ENCODE data around the gene DIPK1B.
A peak's percentile ranks its signal among the peaks of the same experiment; 100 is the strongest.
"Not testable (repeated sequence)": the region's sequence is repeated elsewhere in the genome, so short reads cannot be mapped to it uniquely, and the experiment has no call there.

Gene DIPK1B

DNA sequence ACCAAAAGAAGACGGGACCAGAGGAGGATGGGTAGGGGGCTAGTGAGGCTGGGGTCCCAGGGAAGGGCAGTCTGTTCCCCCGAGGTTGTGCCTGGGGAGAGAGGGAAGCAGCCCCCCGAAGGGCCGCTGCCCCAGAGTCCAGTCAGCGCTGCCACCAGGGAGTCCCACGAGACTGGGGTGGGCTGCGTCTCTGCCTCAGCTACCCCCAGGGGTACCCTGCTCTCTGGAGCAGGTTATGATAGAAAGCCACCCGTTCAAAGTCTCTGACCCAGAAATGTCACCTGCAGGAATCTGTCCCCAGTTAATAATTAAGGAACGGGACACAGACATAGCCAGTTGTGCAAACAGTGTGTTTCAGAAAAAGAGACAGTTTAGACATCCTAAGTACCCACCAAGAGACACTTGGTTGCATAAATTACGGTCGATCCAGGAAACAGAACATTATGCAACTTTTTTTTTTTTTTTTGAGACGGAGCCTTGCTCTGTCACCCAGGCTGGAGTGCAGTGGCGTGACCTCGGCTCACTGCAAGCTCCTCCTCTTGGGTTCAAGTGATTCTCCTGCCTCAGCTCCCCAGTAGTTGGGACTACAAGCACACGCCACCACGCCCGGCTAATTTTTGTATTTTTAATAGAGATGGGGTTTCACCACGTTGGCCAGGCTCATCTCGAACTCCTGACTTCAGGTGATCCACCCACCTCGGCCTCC lies 14.4 kb upstream of the DIPK1B start:
- no peak for FAIRE-seq
- no peak for DNase-seq (ENCODE audit: insufficient read length, low spot score)
- TF ChIP-seq TAF1 (IDR thresholded peaks at IDR 0.05; ENCODE audit: low read depth, low read length) = no peak
- TF ChIP-seq POLR2A (IDR thresholded peaks at IDR 0.05; ENCODE audit: low read depth, low read length) = no peak
- TF ChIP-seq POU2F2 (IDR thresholded peaks at IDR 0.05; ENCODE audit: low read depth, low read length) = no peak
- no peak for TF ChIP-seq PAX5 (IDR thresholded peaks at IDR 0.05; ENCODE audit: insufficient read depth, low read length, severe bottlenecking)
- TF ChIP-seq SPI1 (IDR thresholded peaks at IDR 0.05; ENCODE audit: low read depth, low read length) = no peak

DNA sequence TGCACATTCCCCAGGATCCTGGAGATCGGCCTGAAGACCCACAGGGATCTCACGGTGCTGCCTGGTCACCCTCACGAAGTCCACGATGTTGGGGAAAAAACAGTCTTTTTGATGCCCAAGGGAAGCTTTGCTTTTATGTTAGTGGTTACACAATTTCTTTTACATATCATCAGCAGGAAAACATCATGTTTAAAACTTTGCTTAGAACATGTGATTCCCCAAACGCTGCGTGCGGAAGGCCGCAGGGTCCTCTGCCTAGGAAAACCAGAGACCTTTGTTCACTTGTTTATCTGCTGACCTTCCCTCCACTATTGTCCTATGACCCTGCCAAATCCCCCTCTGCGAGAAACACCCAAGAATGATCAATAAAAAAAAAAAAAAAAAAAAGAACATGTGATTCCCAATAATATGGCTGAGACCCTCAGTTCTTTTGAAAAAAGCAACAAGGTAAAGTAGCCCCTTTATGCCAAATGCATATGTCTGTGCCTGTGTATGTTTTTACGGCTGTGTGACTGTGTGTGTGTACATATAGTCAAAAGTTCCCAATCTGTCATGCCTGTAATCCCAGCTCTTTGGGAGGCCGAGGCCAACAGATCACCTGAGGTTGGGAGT lies 13.6 kb upstream of the DIPK1B start:
- FAIRE-seq (no peak), DNase-seq (ENCODE audit: insufficient read length, low spot score) (no peak)
- no peak for TF ChIP-seq POU2F2 (IDR thresholded peaks at IDR 0.05; ENCODE audit: low read depth, low read length)
- TF ChIP-seq POLR2AphosphoS5 (IDR thresholded peaks at IDR 0.05; ENCODE audit: low read depth, low read length) = no peak
- TF ChIP-seq POLR2A (IDR thresholded peaks at IDR 0.05; ENCODE audit: low read depth, low read length) = no peak
- TF ChIP-seq SPI1 (IDR thresholded peaks at IDR 0.05; ENCODE audit: low read depth, low read length) = no peak
- TF ChIP-seq PAX5 (IDR thresholded peaks at IDR 0.05; ENCODE audit: insufficient read depth, low read length, severe bottlenecking) = no peak
- TF ChIP-seq TAF1 (IDR thresholded peaks at IDR 0.05; ENCODE audit: low read depth, low read length) = no peak

DNA sequence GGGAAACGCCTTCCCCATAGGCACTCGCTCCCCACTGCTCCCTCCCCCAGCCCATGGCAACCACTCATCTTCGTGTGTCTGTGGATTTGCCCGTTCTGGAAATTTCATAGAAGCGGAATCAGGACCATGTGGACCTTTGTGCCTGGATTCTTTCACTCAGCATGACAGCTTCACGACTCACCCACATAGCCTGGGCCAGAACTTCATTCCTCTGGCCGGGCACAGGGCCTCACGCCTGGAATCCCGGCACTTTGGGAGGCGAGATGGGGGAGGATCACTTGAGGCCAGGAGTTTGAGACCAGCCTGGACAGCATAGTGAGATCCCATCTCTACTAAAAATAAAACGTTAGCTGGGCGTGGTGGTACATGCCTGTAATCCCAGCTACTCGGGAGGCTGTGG lies 12.1 kb upstream of the DIPK1B start:
- TF ChIP-seq POU2F2 (IDR thresholded peaks at IDR 0.05; ENCODE audit: low read depth, low read length) = no peak
- TF ChIP-seq SPI1 (IDR thresholded peaks at IDR 0.05; ENCODE audit: low read depth, low read length) = no peak
- TF ChIP-seq TAF1 (IDR thresholded peaks at IDR 0.05; ENCODE audit: low read depth, low read length) = no peak
- TF ChIP-seq POLR2AphosphoS5 (IDR thresholded peaks at IDR 0.05; ENCODE audit: low read depth, low read length) = no peak
- TF ChIP-seq PAX5 (IDR thresholded peaks at IDR 0.05; ENCODE audit: insufficient read depth, low read length, severe bottlenecking) = no peak
- no peak for TF ChIP-seq POLR2A (IDR thresholded peaks at IDR 0.05; ENCODE audit: low read depth, low read length)
- FAIRE-seq (no peak), DNase-seq (ENCODE audit: insufficient read length, low spot score) (no peak)

DNA sequence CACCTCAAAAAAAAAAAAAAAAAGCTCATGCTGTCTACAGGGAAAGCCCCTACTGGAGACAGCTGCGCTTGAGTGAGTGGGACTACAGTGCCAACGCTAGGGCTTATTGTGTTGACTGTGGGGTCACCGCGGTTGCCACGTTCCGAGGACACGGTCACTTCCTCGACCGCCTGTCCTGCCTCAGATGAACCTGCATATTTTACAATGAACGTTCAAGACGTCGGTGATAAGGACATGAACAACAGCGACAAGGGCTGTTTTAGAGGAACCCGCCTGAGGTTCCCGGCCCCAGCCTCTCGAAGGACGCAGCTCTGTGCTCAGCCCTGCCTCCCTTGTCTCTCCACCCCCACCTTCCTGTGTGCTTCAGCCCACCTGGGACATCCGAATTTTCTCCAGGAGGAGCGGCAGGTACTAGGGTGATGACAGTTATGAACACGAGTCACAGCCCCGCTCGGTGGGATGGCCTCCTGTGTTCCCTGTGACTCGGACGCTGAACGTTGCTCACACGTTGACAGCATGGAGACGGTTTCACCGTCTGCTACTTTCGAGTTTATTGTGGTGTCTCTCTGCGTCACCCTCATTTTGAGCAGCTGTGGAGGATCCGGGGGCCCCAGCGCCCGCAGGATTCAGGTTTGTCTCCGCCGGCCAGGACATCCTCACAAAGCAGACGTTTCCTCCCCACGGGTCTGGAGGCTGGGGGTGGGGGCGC lies 11.3 kb upstream of the DIPK1B start:
- TF ChIP-seq PAX5 (IDR thresholded peaks at IDR 0.05; ENCODE audit: insufficient read depth, low read length, severe bottlenecking) = no peak
- peak; percentile 73 for TF ChIP-seq POLR2A (IDR thresholded peaks at IDR 0.05; ENCODE audit: low read depth, low read length)
- TF ChIP-seq TAF1 (IDR thresholded peaks at IDR 0.05; ENCODE audit: low read depth, low read length) = peak; percentile 48; the same call in 1 of the 2 replicates
- no peak for TF ChIP-seq POU2F2 (IDR thresholded peaks at IDR 0.05; ENCODE audit: low read depth, low read length)
- peak; percentile 66; the same call in 1 of the 2 replicates for TF ChIP-seq POLR2AphosphoS5 (IDR thresholded peaks at IDR 0.05; ENCODE audit: low read depth, low read length)
- no peak for TF ChIP-seq SPI1 (IDR thresholded peaks at IDR 0.05; ENCODE audit: low read depth, low read length)
- peak; percentile 64 for DNase-seq (ENCODE audit: insufficient read length, low spot score)
- FAIRE-seq = peak; percentile 96

DNA sequence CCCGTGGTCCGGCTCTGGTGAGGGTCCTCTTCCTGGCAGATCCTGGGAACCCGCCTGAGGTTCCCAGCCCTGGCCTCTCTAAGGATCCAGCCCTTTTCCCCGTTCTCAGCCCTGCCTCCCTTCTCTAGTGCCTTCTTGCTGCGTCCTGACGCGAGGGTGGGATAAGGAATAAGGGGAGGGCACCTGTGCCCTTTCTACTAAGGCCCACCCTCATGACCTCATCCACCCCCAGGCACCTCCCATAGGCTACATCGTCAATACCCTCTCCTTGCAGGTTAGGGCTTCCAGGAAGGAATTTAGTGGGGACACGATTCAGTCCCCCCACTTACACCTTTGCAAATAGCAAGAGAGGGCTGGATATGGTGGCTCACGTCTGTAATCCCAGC lies 10.7 kb upstream of the DIPK1B start:
- FAIRE-seq (no peak), DNase-seq (ENCODE audit: insufficient read length, low spot score) (no peak)
- TF ChIP-seq SPI1 (IDR thresholded peaks at IDR 0.05; ENCODE audit: low read depth, low read length) (no peak), TAF1 (IDR thresholded peaks at IDR 0.05; ENCODE audit: low read depth, low read length) (no peak), PAX5 (IDR thresholded peaks at IDR 0.05; ENCODE audit: insufficient read depth, low read length, severe bottlenecking) (no peak), POLR2AphosphoS5 (IDR thresholded peaks at IDR 0.05; ENCODE audit: low read depth, low read length) (no peak), POU2F2 (IDR thresholded peaks at IDR 0.05; ENCODE audit: low read depth, low read length) (no peak), POLR2A (IDR thresholded peaks at IDR 0.05; ENCODE audit: low read depth, low read length) (no peak)

DNA sequence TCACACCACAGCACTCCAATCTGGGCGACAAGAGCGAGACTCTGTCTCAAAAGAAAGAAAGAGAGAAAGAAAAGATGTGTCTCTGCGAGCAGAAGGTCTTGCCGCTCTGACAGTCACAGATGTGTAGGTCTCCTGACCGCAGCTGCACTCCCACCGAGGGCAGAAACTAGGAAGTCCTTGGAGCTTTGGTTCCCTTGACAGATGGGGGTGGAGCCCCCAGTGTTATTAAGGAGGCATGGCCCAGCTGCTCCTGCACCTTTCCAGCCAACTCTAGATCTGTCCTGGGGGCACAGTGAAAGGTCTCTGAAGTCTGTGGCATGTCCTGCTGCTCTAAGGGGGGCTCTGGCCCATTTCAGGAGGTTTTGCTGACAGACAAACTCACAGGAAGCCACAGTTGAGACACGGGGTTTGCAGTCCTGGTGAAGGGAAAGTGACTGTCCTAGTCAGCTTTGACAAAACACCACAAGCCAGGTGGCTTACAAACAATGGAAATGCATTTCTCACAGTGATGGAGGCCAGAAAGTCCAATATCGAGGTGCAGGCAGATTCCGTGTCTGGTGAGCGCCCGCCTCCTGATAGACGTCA lies 9.0 kb upstream of the DIPK1B start:
- FAIRE-seq (peak; percentile 80), DNase-seq (ENCODE audit: insufficient read length, low spot score) (no peak)
- TF ChIP-seq PAX5 (IDR thresholded peaks at IDR 0.05; ENCODE audit: insufficient read depth, low read length, severe bottlenecking) (no peak), POU2F2 (IDR thresholded peaks at IDR 0.05; ENCODE audit: low read depth, low read length) (no peak), POLR2AphosphoS5 (IDR thresholded peaks at IDR 0.05; ENCODE audit: low read depth, low read length) (no peak), TAF1 (IDR thresholded peaks at IDR 0.05; ENCODE audit: low read depth, low read length) (no peak), SPI1 (IDR thresholded peaks at IDR 0.05; ENCODE audit: low read depth, low read length) (peak; percentile 26; the same call in 1 of the 2 replicates), POLR2A (IDR thresholded peaks at IDR 0.05; ENCODE audit: low read depth, low read length) (no peak)

DNA sequence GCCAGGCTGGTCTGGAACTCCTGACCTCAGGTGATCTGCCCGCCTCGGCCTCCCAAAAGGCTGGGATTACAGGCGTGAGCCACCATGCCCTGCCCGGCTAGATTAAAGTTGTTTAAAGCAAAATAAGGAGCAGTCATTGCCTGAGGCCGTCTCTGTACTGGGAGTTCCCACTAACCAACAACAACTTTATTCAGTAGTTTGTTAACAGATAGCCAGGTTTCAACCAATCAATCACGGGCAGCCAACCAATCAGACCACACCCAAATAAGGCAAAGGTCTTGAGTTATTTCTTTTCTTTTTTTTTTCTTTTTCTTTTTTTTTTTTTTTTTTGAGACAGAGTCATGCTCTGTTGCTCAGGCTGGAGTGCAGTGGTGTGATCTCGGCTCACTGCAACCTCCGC lies 7.6 kb upstream of the DIPK1B start:
- not testable (repeated sequence) for DNase-seq (ENCODE audit: insufficient read length, low spot score); FAIRE-seq

DNA sequence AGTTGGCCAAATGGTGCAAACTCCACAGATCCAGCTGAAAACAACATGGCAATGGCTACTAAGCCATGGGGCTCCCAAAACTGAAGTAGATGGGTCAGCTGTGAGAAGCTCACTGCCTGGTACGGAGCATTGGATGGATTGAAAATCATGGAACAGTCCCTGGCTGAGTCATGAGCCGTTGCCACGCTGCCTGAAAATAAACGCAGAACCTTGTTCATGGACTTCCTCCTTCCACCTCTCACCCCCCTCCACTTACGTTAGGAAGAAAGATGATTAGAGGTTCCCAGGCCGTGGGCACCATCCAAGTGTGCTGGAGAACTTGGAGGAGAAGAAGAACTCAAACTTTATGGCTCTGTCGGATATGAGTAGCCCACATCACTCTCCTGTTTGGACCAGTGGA lies 6.8 kb upstream of the DIPK1B start:
- no peak for DNase-seq (ENCODE audit: insufficient read length, low spot score)
- no peak for FAIRE-seq
- TF ChIP-seq SPI1 (IDR thresholded peaks at IDR 0.05; ENCODE audit: low read depth, low read length) = no peak

DNA sequence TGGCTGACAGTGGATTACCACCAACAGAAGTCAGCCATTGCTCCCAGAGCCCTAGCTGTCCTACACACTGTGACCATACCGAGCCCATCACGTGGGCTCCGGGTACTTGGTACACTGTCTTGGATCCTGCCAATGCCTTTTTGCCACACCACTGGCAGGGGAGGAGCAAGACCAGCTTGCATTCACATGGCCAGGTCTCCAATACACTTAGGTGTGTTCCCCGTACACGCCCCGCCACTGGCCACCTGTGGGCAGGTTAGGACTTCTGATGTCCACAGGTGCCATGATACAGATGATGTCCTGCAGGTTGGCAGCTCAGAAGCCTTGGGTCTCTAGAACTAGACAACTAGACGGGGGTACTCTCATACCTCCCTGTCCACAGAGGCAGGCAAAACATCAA lies 5.4 kb upstream of the DIPK1B start:
- TF ChIP-seq POLR2AphosphoS5 (IDR thresholded peaks at IDR 0.05; ENCODE audit: low read depth, low read length) (no peak), POLR2A (IDR thresholded peaks at IDR 0.05; ENCODE audit: low read depth, low read length) (no peak), POU2F2 (IDR thresholded peaks at IDR 0.05; ENCODE audit: low read depth, low read length) (no peak), TAF1 (IDR thresholded peaks at IDR 0.05; ENCODE audit: low read depth, low read length) (no peak), SPI1 (IDR thresholded peaks at IDR 0.05; ENCODE audit: low read depth, low read length) (no peak), PAX5 (IDR thresholded peaks at IDR 0.05; ENCODE audit: insufficient read depth, low read length, severe bottlenecking) (no peak)
- FAIRE-seq = no peak

More for the DNA sequence above, 5.4 kb upstream of the DIPK1B start:
- DNase-seq (ENCODE audit: insufficient read length, low spot score) = no peak

Data from GM12891 (cell line).